GM12891 (cell line): ENCODE measurements around the gene NT5M.

Experiments
- POLR2A ChIP-seq: IDR thresholded peaks from 2 replicates; pipeline ENCODE4 v1.6.1; 2011; ENCODE audit warnings: low read depth, low read length, control low read depth
- POLR2AphosphoS5 ChIP-seq: IDR thresholded peaks from 2 replicates; pipeline ENCODE4 v1.6.1; 2011; ENCODE audit warnings: low read depth, low read length, control low read depth
- TAF1 ChIP-seq: IDR thresholded peaks from 2 replicates; pipeline ENCODE4 v1.6.1; 2011; ENCODE audit warnings: low read depth, low read length, control low read depth

DNA sequence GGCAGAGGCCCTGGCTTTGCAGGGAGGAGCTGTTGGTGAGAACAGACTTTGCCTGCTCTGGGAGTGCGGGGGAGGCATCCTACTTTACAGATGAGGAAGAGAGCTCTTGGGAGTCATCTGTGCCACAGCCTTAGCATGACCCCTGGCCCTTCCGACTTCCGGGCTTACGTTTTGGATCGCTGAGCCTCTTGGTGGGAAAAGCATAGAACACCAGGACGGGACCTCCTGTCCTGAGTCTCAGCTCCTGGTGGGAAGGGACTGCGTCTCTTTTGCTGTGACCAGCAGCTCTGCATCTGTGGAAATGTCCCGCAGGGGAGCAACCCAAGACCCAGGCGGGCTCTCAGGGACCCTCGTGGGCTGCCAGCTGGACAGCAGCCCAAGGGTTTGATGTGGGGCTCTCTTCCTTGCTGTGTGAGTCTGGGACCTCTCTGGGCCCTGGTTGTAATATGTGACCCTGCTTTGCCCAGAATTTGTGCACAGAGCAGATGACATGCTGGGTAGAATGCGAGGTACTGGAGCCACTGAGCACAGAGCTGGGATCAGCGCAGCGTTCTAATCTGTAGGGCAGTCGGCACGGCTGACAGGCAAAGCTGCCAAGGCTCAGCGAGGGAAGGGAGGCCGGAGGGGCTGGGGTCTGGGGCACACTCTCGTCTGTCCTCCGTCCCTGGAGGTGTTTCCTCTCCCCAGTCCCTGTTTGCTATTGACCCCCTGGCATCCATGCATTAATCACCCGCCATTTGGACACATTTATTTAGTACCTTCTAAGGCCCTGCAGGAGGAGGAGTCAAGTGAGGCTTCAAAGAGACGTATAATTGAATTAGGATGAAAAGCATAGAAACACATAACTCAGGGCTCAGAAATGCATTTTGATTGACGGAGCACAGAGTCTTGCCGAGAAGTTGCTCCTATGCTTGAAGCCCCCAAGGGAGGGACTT is 64.0 kb downstream of the NT5M start:
- TF ChIP-seq POLR2AphosphoS5, result no peak
- TF ChIP-seq POLR2A, result no peak
- no peak for TF ChIP-seq TAF1
